Measurements from ENCODE around the gene GPR160.

DNA sequence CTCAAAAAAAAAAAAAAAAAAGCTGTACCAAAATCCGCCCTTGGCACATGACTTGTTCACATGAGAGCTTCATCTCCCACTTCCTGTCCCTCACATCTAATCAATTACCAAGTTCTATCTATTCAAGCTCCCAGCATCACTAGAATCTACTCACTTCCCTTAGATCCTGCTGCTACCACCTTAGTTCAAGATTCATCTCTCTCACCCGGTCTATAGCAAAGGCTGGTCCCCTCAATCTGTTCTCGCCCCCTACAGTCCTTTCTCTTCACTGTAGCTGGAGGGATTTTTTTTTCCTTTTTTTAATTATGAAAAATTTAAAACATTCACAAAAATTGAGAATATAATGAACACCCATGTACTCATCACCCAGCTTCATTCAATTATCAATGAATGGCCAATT, 16.7 kb upstream of the GPR160 start:
- TF ChIP-seq, protein P1, sequence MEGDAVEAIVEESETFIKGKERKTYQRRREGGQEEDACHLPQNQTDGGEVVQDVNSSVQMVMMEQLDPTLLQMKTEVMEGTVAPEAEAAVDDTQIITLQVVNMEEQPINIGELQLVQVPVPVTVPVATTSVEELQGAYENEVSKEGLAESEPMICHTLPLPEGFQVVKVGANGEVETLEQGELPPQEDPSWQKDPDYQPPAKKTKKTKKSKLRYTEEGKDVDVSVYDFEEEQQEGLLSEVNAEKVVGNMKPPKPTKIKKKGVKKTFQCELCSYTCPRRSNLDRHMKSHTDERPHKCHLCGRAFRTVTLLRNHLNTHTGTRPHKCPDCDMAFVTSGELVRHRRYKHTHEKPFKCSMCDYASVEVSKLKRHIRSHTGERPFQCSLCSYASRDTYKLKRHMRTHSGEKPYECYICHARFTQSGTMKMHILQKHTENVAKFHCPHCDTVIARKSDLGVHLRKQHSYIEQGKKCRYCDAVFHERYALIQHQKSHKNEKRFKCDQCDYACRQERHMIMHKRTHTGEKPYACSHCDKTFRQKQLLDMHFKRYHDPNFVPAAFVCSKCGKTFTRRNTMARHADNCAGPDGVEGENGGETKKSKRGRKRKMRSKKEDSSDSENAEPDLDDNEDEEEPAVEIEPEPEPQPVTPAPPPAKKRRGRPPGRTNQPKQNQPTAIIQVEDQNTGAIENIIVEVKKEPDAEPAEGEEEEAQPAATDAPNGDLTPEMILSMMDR (conservative IDR thresholded peaks at IDR 0.05; ENCODE audit: low read length) = peak; percentile 54
- TF ChIP-seq EZH2phosphoT487 (IDR thresholded peaks at IDR 0.05; ENCODE audit: borderline replicate concordance) = no peak

All from Loucy (cell line).